ENCODE data around the gene SOX9.
"Not testable (repeated sequence)": the region's sequence is repeated elsewhere in the genome, so short reads cannot be mapped to it uniquely, and the experiment has no call there.

Gene SOX9

DNA sequence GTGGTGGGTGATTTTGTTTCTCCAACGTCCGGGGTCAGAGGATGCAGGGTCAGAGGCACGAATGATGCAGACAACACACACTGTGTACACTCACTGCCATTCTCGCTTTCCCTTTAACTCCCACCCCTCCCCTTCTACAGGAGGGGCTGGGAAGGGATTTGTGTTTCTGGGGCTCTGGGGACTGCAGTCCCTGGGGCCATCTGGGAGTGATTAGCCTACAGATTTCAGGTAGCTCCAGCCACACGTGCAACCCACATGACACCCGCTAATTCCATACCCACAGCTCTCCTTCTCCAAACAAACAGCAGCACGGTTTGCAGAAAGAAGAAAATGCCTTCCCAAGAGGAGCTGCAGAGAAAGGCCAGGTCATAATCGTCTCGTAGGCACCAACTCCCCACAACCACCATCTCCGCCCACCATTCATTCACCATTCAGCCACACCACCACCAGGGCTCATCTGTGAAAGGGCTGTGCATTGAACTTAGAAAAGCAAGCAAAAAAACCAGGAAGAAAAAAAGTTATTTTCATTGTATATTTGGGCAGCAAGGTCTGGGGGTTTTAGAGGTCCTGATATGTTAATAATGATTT, 9.4 kb upstream of the SOX9 start:
- Histone ChIP-seq H3K36me3 (ENCODE audit: control insufficient read depth in 1 of 2, insufficient read depth in 2 of 2, low read length in 2 of 2) (no peaks in the 10 kb centered on the region), H3K4me3 (ENCODE audit: low read depth in 1 of 2, low read length in 2 of 2) (no peak overlapping the region), H3K4me1 (ENCODE audit: control insufficient read depth in 1 of 2, insufficient read depth in 2 of 2, low read length in 2 of 2) (peaks cover 0 to 3% of the 10 kb centered on the region in 2 donors), H3K27ac (ENCODE audit: low read length) (no peak overlapping the region), H3K27me3 (ENCODE audit: low read depth, low read length) (peaks cover 9% of the 10 kb centered on the region), H3K9me3 (ENCODE audit: control insufficient read depth in 1 of 2, low read length in 2 of 2) (no peaks in the 10 kb centered on the region)

DNA sequence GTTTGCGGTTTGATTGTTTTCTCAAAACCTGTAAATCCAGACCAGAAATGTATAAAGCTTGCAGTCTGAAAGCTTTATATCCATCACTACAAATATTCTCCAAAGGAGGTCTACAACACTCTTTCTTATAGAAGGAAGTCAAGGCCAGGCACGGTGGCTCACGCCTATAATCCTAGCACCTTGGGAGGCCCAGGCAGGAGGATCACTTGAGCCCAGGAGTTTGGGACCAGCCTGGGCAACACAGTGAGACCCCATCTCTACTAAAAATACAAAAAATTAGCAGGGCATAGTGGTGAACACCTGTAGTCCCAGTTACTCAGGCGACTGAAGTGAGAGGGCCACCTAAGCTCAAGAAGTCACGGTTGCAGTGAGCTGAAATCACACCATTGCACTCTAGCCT, 8.9 kb upstream of the SOX9 start:
- not testable (repeated sequence) for H3K27ac ChIP-seq (ENCODE audit: low read length); H3K4me3 ChIP-seq (ENCODE audit: low read depth in 1 of 2, low read length in 2 of 2); H3K36me3 ChIP-seq (ENCODE audit: control insufficient read depth in 1 of 2, insufficient read depth in 2 of 2, low read length in 2 of 2); H3K4me1 ChIP-seq (ENCODE audit: control insufficient read depth in 1 of 2, insufficient read depth in 2 of 2, low read length in 2 of 2); H3K9me3 ChIP-seq (ENCODE audit: control insufficient read depth in 1 of 2, low read length in 2 of 2)
- H3K27me3 ChIP-seq (ENCODE audit: low read depth, low read length) = peaks cover 14% of the 10 kb centered on the region

DNA sequence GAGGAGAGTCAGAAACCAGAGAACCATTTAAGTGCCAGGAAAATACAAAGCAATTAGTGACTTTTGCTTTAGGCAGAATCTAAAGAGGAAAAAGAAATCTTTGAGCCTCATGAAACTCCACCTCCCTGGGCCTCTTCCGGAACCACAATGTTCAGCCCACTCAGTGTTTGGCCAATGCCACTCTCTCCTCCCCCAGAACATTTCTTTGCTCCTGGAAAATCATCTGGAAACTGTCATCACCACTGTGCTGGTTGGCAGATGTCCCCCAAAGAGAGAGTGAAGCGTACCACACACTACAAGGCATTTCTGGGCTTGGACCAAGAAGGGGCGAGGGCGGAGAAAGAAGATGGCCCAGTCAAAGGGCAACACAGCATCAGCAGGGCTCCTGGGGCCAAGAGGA, 7.1 kb upstream of the SOX9 start:
- H3K27ac ChIP-seq (ENCODE audit: low read length) = no peak overlapping the region
- peaks cover 6 to 25% of the 10 kb centered on the region in 2 donors for H3K4me1 ChIP-seq (ENCODE audit: control insufficient read depth in 1 of 2, insufficient read depth in 2 of 2, low read length in 2 of 2)
- no peaks in the 10 kb centered on the region for H3K9me3 ChIP-seq (ENCODE audit: control insufficient read depth in 1 of 2, low read length in 2 of 2)
- no peak overlapping the region for H3K4me3 ChIP-seq (ENCODE audit: low read depth in 1 of 2, low read length in 2 of 2)
- no peaks in the 10 kb centered on the region for H3K36me3 ChIP-seq (ENCODE audit: control insufficient read depth in 1 of 2, insufficient read depth in 2 of 2, low read length in 2 of 2)
- H3K27me3 ChIP-seq (ENCODE audit: low read depth, low read length) = peaks cover 30% of the 10 kb centered on the region

DNA sequence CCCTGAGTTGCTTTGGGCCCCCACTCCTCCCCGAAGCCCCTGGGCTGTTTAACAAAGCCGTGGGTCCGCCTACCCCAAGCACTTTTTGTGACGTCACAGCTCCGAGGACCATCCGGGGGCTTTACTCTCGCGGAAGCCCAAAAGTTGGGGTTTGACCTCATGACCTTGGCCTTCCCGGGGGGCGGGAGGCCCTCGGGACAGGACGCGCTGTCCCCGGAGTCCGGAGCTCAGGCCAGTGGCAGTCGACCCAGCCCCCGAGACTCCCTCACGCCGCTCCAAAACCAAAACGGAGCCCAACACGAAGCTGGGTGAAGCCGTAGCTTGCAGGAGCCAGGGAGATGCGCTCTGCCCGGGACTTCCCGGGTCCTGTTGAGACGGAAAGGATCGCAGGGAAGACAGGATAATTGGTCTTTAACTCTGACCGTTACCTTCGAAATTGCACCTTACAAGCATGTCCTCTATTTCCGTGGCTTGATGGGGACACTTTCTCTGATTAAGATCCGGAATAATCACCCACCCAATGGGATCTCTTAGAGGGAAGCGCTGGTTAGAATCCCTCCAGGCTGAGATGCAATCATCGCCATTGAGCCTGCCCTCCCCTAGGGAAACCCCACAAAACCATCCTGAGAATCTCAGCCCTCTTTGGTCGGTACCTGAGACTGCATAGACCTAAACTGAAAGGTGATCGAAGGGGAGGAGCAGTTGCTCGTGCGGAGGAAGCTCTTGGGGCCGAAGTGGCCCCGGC, 4.9 kb upstream of the SOX9 start:
- Histone ChIP-seq H3K27me3 (ENCODE audit: low read depth, low read length) (peaks cover 36% of the 10 kb centered on the region), H3K4me3 (ENCODE audit: low read depth in 1 of 2, low read length in 2 of 2) (no peak overlapping the region), H3K27ac (ENCODE audit: low read length) (no peak overlapping the region), H3K9me3 (ENCODE audit: control insufficient read depth in 1 of 2, low read length in 2 of 2) (no peaks in the 10 kb centered on the region), H3K4me1 (ENCODE audit: control insufficient read depth in 1 of 2, insufficient read depth in 2 of 2, low read length in 2 of 2) (peaks cover 6 to 37% of the 10 kb centered on the region in 2 donors), H3K36me3 (ENCODE audit: control insufficient read depth in 1 of 2, insufficient read depth in 2 of 2, low read length in 2 of 2) (no peaks in the 10 kb centered on the region)

DNA sequence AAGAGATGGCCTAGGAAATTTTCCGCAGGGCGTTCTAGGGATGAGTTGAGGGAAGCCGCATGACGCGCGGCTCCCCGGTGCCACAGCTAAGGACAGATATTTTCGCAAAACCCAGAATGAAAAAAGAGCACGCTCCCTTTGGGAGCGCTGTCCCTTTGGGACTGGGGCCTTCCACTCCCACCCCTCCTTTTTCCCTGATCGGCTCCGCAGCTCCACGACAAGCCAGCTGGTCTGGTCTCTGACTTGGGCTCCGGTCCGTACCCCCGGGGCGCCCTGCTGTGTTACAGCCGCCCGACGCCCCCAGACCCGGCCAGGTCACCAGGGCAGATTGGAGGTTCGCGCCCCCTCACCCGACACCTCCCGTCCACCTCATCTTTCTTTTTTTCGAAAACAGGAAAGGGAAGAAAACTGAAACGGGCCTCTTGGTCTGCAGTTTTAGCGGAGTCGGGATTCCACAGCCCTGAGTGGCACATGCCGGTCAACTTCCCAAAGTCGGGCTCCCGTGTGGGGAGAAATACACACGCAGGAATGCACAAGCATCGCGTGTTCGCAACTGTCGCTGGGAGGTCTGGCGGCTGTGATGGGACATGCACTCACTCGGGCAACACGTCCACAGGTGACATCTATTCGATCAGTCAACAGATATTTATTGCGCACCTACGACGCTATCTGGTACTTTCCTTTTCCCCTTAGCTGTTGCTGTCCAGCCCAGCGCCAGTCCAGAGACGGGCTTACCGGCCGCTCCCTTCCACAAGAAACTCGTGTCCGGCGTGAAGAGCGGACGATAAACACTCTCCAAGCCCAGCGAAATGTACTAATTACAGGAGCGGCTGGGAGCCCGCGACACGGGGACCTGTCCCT, 3.9 kb upstream of the SOX9 start:
- H3K36me3 ChIP-seq (ENCODE audit: control insufficient read depth in 1 of 2, insufficient read depth in 2 of 2, low read length in 2 of 2) = no peaks in the 10 kb centered on the region
- peak overlapping the region; percentile 54 to 57 for H3K4me3 ChIP-seq (ENCODE audit: low read depth in 1 of 2, low read length in 2 of 2)
- no peaks in the 10 kb centered on the region for H3K9me3 ChIP-seq (ENCODE audit: control insufficient read depth in 1 of 2, low read length in 2 of 2)
- H3K4me1 ChIP-seq (ENCODE audit: control insufficient read depth in 1 of 2, insufficient read depth in 2 of 2, low read length in 2 of 2) = peaks cover 6 to 46% of the 10 kb centered on the region in 2 donors
- no peak overlapping the region for H3K27ac ChIP-seq (ENCODE audit: low read length)
- peaks cover 41% of the 10 kb centered on the region for H3K27me3 ChIP-seq (ENCODE audit: low read depth, low read length)

DNA sequence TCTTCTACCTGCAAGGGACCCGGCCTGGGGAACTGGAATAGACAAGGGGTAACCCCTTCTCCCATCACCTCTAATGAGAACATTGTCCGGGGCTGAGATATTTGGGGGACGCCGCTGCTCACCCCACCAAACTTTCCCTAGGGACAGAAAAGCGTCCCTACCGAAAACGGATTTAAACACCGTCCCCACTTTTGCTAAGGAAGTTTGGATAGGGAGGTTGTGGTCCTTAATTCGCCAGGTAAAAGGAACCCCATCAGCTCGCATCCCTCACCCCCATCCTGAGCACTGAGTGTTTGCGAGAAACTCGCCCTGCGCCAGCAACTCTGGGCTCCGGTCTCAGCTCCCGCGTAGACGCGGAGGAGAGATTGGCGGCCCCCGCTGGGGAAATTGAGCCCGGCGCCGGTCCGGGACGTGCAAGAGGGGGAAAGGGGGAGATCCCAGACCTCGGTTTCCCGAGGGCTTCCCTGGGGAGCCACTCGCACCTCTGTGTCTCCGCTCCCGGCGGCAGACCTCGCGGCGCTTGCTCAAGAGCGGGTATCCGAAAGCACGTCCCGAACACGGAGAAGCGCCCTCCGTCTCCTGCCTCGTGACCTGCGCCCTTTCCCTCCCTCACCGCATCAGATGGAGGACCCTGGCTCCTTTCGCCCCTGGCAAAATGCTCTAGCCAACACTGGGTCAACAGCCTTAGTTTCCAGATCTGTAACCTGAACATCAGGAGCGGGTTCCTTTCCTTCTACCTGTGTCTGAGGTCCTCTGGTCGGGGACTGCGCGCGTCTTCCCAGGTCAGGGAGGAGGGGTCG, 3.1 kb upstream of the SOX9 start:
- Histone ChIP-seq H3K36me3 (ENCODE audit: control insufficient read depth in 1 of 2, insufficient read depth in 2 of 2, low read length in 2 of 2) (no peaks in the 10 kb centered on the region), H3K27me3 (ENCODE audit: low read depth, low read length) (peaks cover 43% of the 10 kb centered on the region), H3K27ac (ENCODE audit: low read length) (no peak overlapping the region), H3K9me3 (ENCODE audit: control insufficient read depth in 1 of 2, low read length in 2 of 2) (no peaks in the 10 kb centered on the region), H3K4me3 (ENCODE audit: low read depth in 1 of 2, low read length in 2 of 2) (peak overlapping the region; percentile 54 to 57), H3K4me1 (ENCODE audit: control insufficient read depth in 1 of 2, insufficient read depth in 2 of 2, low read length in 2 of 2) (peaks cover 6 to 54% of the 10 kb centered on the region in 2 donors)

DNA sequence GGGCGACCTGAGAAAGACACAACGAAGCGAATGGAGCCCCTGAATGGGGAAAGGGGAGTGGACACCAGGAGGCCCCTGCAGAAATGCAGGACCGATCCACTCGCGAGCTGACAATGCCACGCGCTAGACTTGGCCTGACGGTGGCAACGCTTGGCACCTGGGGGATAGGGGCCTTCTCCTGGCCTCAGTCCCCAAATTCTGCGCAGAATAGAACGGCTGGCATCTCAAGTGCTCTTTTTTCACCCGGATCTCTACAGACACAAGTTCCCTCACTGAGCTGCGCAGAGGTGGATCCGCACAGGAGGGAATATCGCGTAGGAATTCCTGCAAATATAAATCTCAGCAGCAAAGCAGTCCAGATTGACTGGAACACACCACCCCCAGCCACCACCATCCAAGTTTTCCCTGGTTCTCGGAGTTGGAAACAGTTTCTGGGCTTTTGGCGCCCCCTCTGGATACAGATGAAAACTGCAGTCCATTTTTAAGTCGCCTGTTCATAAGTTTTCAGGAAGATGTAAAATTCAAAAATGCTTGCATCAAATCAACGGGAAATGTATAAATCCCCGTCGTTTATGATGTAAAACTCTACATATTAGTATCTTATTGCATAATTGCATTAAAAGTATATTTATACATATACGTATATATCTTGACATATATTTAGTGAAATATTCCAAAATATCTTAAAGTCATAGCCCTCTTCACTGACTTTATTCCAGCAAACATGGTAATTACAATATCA, 2.3 kb upstream of the SOX9 start:
- Histone ChIP-seq H3K27me3 (ENCODE audit: low read depth, low read length) (peaks cover 51% of the 10 kb centered on the region), H3K27ac (ENCODE audit: low read length) (no peak overlapping the region), H3K4me1 (ENCODE audit: control insufficient read depth in 1 of 2, insufficient read depth in 2 of 2, low read length in 2 of 2) (peaks cover 6 to 61% of the 10 kb centered on the region in 2 donors), H3K36me3 (ENCODE audit: control insufficient read depth in 1 of 2, insufficient read depth in 2 of 2, low read length in 2 of 2) (no peaks in the 10 kb centered on the region), H3K9me3 (ENCODE audit: control insufficient read depth in 1 of 2, low read length in 2 of 2) (no peaks in the 10 kb centered on the region), H3K4me3 (ENCODE audit: low read depth in 1 of 2, low read length in 2 of 2) (peak overlapping the region; percentile 54 to 57)

DNA sequence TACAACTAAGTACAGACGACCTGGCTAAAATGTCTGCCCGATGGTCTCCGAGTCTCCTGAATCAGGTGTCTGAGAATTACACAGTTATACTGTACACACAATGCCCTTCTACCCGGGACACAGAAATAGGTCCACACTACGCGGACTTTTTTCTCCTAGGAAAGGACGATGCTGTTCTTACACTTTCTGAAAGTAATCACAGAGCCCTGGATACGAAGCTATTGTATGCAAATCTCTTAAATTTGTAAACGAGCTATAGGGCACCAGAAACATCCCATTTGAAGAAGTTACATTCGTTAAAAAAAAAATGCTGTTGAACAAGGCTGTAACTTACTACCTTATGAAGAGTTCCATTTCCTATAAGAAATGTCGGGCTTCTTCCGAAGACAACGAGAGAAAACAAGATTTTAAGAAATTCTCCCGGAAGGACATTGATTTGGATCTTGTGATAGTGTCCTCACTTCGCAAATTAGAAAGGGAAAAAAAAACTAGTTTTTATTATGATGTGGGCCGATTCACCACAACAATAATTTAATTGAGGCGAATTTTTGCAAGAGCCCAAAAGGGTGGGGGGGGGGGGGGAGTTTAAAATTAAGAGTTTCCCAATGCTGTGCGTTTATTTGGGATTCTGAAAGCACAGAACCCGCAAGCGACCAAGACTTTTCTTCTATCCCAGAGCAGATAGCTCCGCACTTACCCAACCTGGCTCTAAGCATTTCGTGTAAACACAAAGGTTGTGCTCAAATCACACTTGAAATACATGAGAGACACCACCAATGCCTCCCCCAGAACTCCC, 1.5 kb upstream of the SOX9 start:
- Histone ChIP-seq H3K36me3 (ENCODE audit: control insufficient read depth in 1 of 2, insufficient read depth in 2 of 2, low read length in 2 of 2) (no peaks in the 10 kb centered on the region), H3K27me3 (ENCODE audit: low read depth, low read length) (peaks cover 51% of the 10 kb centered on the region), H3K27ac (ENCODE audit: low read length) (peak overlapping the region; percentile 69), H3K4me3 (ENCODE audit: low read depth in 1 of 2, low read length in 2 of 2) (peak overlapping the region; percentile 48 to 75), H3K9me3 (ENCODE audit: control insufficient read depth in 1 of 2, low read length in 2 of 2) (no peaks in the 10 kb centered on the region), H3K4me1 (ENCODE audit: control insufficient read depth in 1 of 2, insufficient read depth in 2 of 2, low read length in 2 of 2) (peaks cover 6 to 63% of the 10 kb centered on the region in 2 donors)

DNA sequence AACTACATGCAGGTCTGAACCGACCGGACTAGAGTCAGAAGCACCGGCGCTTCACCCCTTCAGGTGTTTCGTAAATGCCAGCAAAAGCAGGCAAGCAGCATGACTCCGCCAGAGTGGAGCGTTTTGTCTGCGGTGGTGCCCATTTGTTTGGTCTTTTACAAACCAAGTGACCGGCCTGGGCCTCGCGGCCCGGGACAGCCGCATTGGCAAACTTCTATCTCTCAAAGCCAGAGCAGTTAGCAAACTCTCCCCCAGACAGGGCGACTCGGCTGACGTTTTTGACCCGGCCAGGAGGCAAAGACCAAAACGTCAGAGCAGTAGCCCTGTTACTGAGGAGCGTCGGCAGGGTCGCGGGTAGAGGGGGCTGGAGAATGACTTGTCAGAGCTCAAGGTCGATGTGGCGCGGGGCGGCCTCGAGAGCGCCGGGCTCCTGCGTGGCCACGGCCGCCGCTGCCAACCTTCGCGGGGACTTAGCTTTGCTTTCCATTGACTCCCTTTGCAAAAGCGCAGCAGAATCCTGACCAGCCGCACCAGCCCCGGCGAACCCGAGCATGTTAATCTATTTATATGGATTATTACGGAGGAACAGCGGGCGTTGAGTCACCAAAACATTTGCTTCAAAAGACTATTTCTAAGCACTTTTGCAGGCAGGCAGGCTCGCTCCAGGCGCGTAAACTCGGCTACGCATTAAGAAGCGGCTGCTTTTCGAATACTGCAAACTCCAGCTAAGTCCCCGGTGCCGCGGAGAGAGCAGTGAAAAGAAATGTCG, 763 bp upstream of the SOX9 start:
- peaks cover 51% of the 10 kb centered on the region for H3K27me3 ChIP-seq (ENCODE audit: low read depth, low read length)
- peak overlapping the region; percentile 48 to 75 for H3K4me3 ChIP-seq (ENCODE audit: low read depth in 1 of 2, low read length in 2 of 2)
- H3K27ac ChIP-seq (ENCODE audit: low read length) = peak overlapping the region; percentile 69
- H3K36me3 ChIP-seq (ENCODE audit: control insufficient read depth in 1 of 2, insufficient read depth in 2 of 2, low read length in 2 of 2) = no peaks in the 10 kb centered on the region
- H3K4me1 ChIP-seq (ENCODE audit: control insufficient read depth in 1 of 2, insufficient read depth in 2 of 2, low read length in 2 of 2) = peaks cover 6 to 63% of the 10 kb centered on the region in 2 donors
- H3K9me3 ChIP-seq (ENCODE audit: control insufficient read depth in 1 of 2, low read length in 2 of 2) = no peaks in the 10 kb centered on the region

All from muscle layer of duodenum (tissue), 2 donors.